Non-pigmented ciliary epithelial cell (primary cell): ENCODE results near the gene TIAL1.
A peak's percentile ranks its signal among the peaks of the same experiment; 100 is the strongest.
"Not testable (repeated sequence)": the region's sequence is repeated elsewhere in the genome, so short reads cannot be mapped to it uniquely, and the experiment has no call there.

Experiments
- DNase-seq: peaks from one replicate; pipeline ENCODE4 v3.0.0-alpha.2; 2010; ENCODE audit warnings: low read depth

The TIAL1 gene

GRCh38 chr10:119596537-119597404 is at the start of gene TIAL1:
Gene TIAL1 (minus strand): TSS chr10:119596964. CDS start chr10:119596465, 499 bp downstream.
- peak; percentile 99 for DNase-seq

- no peak for DNase-seq
These were observed 48.2 kb upstream of the TIAL1 start for GRCh38 chr10:119644994-119645393.

GRCh38 chr10:119644205-119644814 is 47.5 kb upstream of the TIAL1 start:
- DNase-seq = no peak

GRCh38 chr10:119643306-119644204 is 46.8 kb upstream of the TIAL1 start:
- DNase-seq = no peak

GRCh38 chr10:119642556-119643111 is 45.9 kb upstream of the TIAL1 start:
- no peak for DNase-seq

GRCh38 chr10:119640875-119641526 is 44.2 kb upstream of the TIAL1 start:
- DNase-seq = no peak

- DNase-seq = no peak
These were observed 43.6 kb upstream of the TIAL1 start for GRCh38 chr10:119640384-119640783.

GRCh38 chr10:119638982-119639381 is 42.2 kb upstream of the TIAL1 start:
- DNase-seq = no peak

GRCh38 chr10:119637631-119638030 is 40.9 kb upstream of the TIAL1 start:
- no peak for DNase-seq

- no peak for DNase-seq
These were observed 37.4 kb upstream of the TIAL1 start for GRCh38 chr10:119634219-119634544.

GRCh38 chr10:119633538-119634218 is 36.9 kb upstream of the TIAL1 start:
- no peak for DNase-seq

GRCh38 chr10:119630300-119630699 is 33.5 kb upstream of the TIAL1 start:
- no peak for DNase-seq

GRCh38 chr10:119625570-119626280 is 29.0 kb upstream of the TIAL1 start:
- no peak for DNase-seq

- DNase-seq = no peak
These were observed 24.3 kb upstream of the TIAL1 start for GRCh38 chr10:119621078-119621384.

GRCh38 chr10:119620241-119621077 is 23.7 kb upstream of the TIAL1 start:
- no peak for DNase-seq

GRCh38 chr10:119619811-119620210 is 23.0 kb upstream of the TIAL1 start:
- not testable (repeated sequence) for DNase-seq

- DNase-seq = no peak
These were observed 22.5 kb upstream of the TIAL1 start for GRCh38 chr10:119619215-119619614.

GRCh38 chr10:119616882-119617570 is 20.3 kb upstream of the TIAL1 start:
- DNase-seq = no peak

GRCh38 chr10:119614686-119615085 is 17.9 kb upstream of the TIAL1 start:
- DNase-seq = no peak
